ENCODE measurements around the gene TAS2R14. TPM values are rescaled to one million over a fixed set of nuclear protein-coding genes. Genes with fewer than 3 reads are reported as not detected.

TAS2R14 gene
- total RNA-seq, 1 experiment from 2014 or later, result 2.9 TPM

DNA sequence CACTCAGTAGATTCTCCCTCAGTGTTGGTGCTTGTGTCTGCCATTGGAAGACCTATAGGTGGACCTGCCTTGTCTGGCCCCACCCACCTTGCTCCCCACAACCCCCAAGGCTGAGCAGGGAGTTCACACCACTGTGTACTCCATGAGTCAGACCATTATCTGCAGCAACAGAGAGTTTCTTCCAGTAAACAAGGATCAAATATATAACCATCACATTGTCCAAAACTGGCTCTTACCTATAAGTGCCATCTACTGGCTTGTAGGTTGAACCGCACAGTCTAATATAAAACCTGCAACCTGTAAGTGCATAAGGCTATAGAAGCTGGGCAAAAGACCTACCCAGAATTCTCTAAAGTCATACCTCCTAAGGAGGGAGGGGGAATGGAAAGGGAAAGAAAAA, 37.6 kb downstream of the TAS2R14 start:
- no peaks in the 10 kb centered on the region for H3K4me1 Mint-ChIP-seq (ENCODE audit: low read depth, unreplicated experiment)
- intact Hi-C loops (cut with micrococcal nuclease; ENCODE audit: unreplicated experiment), result no loop called here
- H3K27ac Mint-ChIP-seq (ENCODE audit: unreplicated experiment), result no peak overlapping the region
- H3K27me3 Mint-ChIP-seq (ENCODE audit: unreplicated experiment), result no peaks in the 10 kb centered on the region
- no peak for DNase-seq
- H3K36me3 Mint-ChIP-seq (ENCODE audit: insufficient read depth, unreplicated experiment), result no peaks in the 10 kb centered on the region
- TF ChIP-seq CTCF (IDR thresholded peaks at IDR 0.05; ENCODE audit: unreplicated experiment), result no peak
- peaks cover 5% of the 10 kb centered on the region for H3K9me3 Mint-ChIP-seq (ENCODE audit: low read depth, unreplicated experiment)
- no peak overlapping the region for H3K4me3 Mint-ChIP-seq (ENCODE audit: low read depth, unreplicated experiment)
- CTCF ChIA-PET, result no interaction called here
- BruUV-seq (replicated peaks), result no TSS peak

- Mint-ChIP-seq H3K9me3 (ENCODE audit: low read depth, unreplicated experiment) (peaks cover 5% of the 10 kb centered on the region), H3K27ac (ENCODE audit: unreplicated experiment) (no peak overlapping the region), H3K4me1 (ENCODE audit: low read depth, unreplicated experiment) (no peaks in the 10 kb centered on the region), H3K27me3 (ENCODE audit: unreplicated experiment) (no peaks in the 10 kb centered on the region), H3K36me3 (ENCODE audit: insufficient read depth, unreplicated experiment) (no peaks in the 10 kb centered on the region), H3K4me3 (ENCODE audit: low read depth, unreplicated experiment) (no peak overlapping the region)
- intact Hi-C loops (cut with micrococcal nuclease; ENCODE audit: unreplicated experiment), result no loop called here
- DNase-seq, result no peak
- no peak for TF ChIP-seq CTCF (IDR thresholded peaks at IDR 0.05; ENCODE audit: unreplicated experiment)
- CTCF ChIA-PET, result no interaction called here
- BruUV-seq (replicated peaks), result no TSS peak
These were observed 38.1 kb downstream of the TAS2R14 start for GRCh38 chr12:10900972-10901371.

- Mint-ChIP-seq H3K36me3 (ENCODE audit: insufficient read depth, unreplicated experiment) (no peaks in the 10 kb centered on the region), H3K4me1 (ENCODE audit: low read depth, unreplicated experiment) (no peaks in the 10 kb centered on the region), H3K4me3 (ENCODE audit: low read depth, unreplicated experiment) (no peak overlapping the region), H3K27me3 (ENCODE audit: unreplicated experiment) (no peaks in the 10 kb centered on the region), H3K9me3 (ENCODE audit: low read depth, unreplicated experiment) (peaks cover 5% of the 10 kb centered on the region), H3K27ac (ENCODE audit: unreplicated experiment) (no peak overlapping the region)
- TF ChIP-seq CTCF (IDR thresholded peaks at IDR 0.05; ENCODE audit: unreplicated experiment), result no peak
- intact Hi-C loops (cut with micrococcal nuclease; ENCODE audit: unreplicated experiment), result no loop called here
- DNase-seq, result no peak
- CTCF ChIA-PET, result no interaction called here
- no TSS peak for BruUV-seq (replicated peaks)
These were observed 38.5 kb downstream of the TAS2R14 start for GRCh38 chr12:10900530-10900929.

GRCh38 chr12:10896854-10897253, 42.2 kb downstream of the TAS2R14 start:
- CTCF ChIA-PET, result no interaction called here
- H3K27me3 Mint-ChIP-seq (ENCODE audit: unreplicated experiment), result no peaks in the 10 kb centered on the region
- H3K9me3 Mint-ChIP-seq (ENCODE audit: low read depth, unreplicated experiment), result peaks cover 2% of the 10 kb centered on the region
- H3K4me3 Mint-ChIP-seq (ENCODE audit: low read depth, unreplicated experiment), result no peak overlapping the region
- no peak overlapping the region for H3K27ac Mint-ChIP-seq (ENCODE audit: unreplicated experiment)
- peaks cover 8% of the 10 kb centered on the region for H3K4me1 Mint-ChIP-seq (ENCODE audit: low read depth, unreplicated experiment)
- intact Hi-C loops (cut with micrococcal nuclease; ENCODE audit: unreplicated experiment), result no loop called here
- TF ChIP-seq CTCF (IDR thresholded peaks at IDR 0.05; ENCODE audit: unreplicated experiment), result no peak
- BruUV-seq (replicated peaks), result no TSS peak
- DNase-seq, result no peak
- H3K36me3 Mint-ChIP-seq (ENCODE audit: insufficient read depth, unreplicated experiment), result no peaks in the 10 kb centered on the region

DNA sequence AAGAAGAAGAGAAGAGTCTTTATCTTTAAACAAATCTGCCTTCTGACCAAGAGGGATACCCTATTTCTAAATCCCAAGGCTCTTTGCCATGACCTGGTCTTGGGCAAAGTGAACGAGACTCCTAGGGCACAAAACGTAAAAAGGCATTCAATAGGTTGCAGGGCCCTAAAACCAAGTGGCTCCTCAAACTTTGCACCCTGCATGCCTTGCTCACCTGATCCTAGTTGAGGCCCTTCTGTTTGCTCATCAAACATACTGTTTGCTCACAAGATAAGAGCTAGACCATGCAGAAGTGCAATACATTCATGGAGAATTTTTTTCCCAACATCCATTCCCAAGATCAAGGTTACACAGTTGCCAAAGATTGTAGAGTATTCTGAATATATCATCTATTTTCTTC, 47.1 kb downstream of the TAS2R14 start:
- intact Hi-C loops (cut with micrococcal nuclease; ENCODE audit: unreplicated experiment), result no loop called here
- H3K27ac Mint-ChIP-seq (ENCODE audit: unreplicated experiment), result no peak overlapping the region
- peaks cover 8% of the 10 kb centered on the region for H3K4me1 Mint-ChIP-seq (ENCODE audit: low read depth, unreplicated experiment)
- CTCF ChIA-PET, result no interaction called here
- H3K36me3 Mint-ChIP-seq (ENCODE audit: insufficient read depth, unreplicated experiment), result no peaks in the 10 kb centered on the region
- no peak overlapping the region for H3K4me3 Mint-ChIP-seq (ENCODE audit: low read depth, unreplicated experiment)
- H3K9me3 Mint-ChIP-seq (ENCODE audit: low read depth, unreplicated experiment), result no peaks in the 10 kb centered on the region
- DNase-seq, result no peak
- BruUV-seq (replicated peaks), result no TSS peak
- no peaks in the 10 kb centered on the region for H3K27me3 Mint-ChIP-seq (ENCODE audit: unreplicated experiment)
- no peak for TF ChIP-seq CTCF (IDR thresholded peaks at IDR 0.05; ENCODE audit: unreplicated experiment)

Measured in Calu3 (cell line).